Effector CD4-positive, alpha-beta T cell (primary cell): Measurements from ENCODE around the gene CCNT2.
"Not testable (repeated sequence)": the region's sequence is repeated elsewhere in the genome, so short reads cannot be mapped to it uniquely, and the experiment has no call there.

Experiments
- DNase-seq: peaks from one replicate; pipeline ENCODE4 v3.0.0-alpha.2; 2020
- total RNA-seq: gene quantifications from one replicate; lab custom pipeline; 2026; lab: John Stamatoyannopoulos, UW

The CCNT2 gene
- total RNA-seq = 130 reads per million, percentile 87 among the genes with 10 or more reads in this experiment

DNA sequence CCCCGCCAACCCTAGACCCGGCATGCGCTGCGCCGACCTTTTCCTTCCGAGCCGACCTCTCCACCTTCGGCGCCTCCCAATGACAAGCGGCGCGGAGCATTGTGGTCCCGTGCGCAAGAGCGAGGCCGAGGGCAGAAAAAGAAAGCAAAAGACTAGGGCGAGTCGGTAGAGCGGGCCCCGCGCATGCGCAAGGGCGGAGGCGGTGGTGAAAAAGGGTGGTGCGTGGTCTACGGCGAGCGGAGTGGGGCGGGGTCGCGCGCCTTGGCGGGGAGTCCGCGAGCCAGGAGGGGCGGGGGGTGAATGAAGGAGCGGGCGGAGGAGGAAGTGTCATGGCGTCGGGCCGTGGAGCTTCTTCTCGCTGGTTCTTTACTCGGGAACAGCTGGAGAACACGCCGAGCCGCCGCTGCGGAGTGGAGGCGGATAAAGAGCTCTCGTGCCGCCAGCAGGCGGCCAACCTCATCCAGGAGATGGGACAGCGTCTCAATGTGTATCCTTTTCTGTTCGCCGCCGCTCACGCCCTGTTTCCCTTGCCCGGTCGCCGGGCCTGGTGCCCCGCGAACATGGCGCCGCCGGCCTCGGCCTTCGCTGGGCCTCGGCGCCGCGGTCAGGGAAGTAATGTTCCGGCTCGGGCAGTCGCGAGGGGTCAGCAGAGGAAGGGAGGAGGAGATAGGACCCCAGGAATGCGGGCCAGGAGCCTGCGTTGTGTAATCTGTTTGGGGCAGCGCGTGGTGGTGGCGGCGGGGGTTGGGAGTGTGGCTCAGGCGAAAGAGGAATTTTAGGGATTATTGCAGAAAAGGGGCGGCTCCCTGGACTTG, at the start of gene CCNT2:
TSS of gene CCNT2 (plus strand) at position 297 of the 815 bp plus-strand sequence. CDS start at position 330, 33 bp downstream.
- peak; percentile 100 for DNase-seq

DNA sequence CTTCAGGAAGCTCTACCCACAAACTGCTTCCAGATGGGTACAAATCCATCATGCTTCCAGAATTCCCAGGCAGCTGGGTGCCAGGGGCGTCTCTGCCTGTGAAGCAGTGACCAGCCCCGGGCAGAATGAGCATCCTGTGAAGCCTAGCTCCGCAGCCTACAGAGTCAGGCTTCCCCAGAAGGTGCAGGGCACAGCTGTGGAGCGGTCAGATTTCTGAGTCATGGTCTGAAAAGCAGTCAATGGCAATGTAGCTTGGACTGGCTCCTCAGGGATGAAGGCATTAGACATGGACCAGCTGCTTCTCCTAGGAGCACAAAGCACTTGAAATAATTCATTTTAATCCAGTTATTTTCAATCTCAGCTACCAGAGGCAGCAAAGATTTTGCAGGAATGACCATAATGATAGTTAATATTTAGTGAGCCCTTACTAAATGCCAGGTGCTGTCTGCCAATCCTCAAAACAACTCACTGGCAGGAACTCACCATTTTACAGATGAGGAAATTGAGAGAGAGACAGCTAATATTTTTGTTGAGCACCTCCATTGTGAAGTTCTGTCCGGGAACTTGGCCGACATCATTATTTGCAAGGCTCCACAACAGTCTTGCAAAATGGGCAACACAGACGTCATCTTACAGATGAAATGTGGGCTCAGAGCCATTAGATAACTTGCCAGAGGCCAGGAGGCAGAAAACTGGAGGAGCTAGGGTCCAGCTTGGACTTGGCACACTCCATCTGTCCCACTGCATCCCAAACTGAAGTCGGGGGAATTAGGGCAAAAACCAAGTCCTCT, 48.5 kb upstream of the CCNT2 start:
- DNase-seq = no peak

DNA sequence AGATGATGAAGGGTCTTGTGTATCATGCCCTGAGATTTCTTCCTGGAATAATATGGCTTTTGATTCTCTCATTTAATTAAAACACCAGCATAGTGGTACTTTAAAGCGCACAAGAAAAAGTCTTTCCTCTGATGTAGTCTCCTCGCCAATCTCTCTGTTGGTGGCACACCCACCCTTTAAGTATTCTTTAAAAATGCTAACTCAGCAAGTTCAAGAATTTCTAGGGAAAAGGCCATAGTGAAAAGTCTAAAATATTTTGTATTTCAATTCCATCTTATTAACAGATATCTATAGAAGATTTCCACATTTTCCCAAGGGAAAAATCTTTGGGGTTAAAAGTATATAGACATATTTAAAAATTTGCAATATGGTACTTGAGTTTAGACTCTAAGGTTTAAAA, 45.5 kb upstream of the CCNT2 start:
- no peak for DNase-seq

DNA sequence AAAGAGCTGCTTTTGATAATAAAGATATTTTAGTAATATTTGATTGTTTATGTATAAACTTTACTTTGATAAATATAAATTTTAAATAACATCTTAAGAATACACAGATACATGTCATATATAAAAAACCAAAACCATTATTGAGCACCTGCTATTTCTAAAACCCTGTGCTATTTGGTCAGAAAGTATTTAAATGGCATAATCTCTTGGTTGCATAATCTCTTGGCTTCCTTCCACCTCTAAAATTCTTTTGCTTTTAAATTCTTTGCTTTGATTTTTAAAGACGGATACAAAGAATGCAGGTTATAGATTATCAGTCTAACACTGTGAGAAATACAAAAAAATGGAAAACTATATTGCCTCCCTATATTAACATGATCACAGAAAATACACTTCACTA, 43.3 kb upstream of the CCNT2 start:
- no peak for DNase-seq

DNA sequence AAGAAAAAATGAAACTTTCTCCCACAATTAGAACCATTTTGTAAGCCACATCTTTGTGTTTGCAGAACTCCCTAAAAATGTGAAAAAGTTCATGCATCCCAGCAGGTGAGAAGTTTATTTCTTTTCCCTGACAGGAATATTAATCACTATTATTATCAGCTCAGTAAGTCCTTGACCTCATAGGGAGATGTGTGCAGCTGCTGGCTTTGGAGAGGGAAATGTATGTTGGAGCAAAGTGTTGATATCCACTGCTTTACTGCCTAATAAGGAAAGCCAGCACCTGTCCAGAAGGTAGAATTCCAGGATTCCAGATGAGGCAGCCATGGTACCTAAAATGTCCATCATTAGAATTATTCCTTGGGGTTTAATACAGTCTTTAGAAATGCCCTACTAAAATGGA, 35.8 kb upstream of the CCNT2 start:
- DNase-seq = no peak

DNA sequence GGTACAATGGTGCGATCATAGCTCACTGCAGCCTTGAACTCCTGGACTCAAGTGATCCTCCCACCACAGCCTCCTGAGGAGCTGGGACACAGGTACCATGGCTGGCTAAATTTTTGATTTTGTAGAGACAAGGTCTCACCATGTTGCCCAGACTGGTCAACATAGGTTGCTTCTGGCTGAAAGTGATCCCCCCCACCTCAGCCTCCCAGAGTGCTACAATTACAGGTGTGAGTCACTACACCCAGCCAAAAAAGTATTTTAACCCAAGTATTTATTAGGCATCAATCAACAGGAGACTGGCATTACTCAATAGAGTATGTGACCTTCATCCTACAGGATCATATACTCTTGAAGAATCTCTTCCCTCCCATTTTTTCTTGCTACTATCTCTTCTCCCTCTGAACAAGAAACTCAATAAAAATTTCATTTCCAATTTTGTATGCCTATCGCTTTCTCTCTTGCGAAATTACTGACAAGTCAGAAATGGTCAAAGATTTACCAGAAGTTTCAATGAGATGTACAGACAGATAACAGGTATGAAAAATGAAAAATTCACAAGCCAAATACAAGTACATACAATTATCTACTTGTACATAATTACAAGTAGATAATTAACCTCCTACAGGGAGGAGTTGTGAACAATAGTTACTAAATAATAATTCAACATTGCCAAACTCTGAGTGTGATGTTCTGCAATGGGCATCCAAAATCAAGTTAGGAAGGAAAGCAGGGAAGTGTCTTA, 34.9 kb upstream of the CCNT2 start:
- DNase-seq = no peak

DNA sequence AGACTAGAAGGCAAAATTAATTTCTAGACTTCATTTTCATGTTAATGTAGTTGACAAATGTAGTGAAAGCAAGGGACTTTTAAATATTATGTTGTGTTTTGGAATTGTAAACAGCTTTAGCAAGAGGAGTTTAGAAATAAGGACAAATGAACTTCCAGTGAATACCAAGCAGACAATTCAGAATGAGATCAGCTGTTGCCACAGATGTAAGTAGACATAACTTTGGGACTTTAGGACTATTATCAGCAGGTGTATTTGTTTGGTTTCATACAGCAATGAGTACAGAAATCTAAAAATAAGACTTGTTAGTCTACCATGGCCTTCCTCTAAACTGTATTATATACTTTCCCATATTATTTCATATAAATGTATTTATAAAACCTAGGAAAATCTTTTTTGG, 34.2 kb upstream of the CCNT2 start:
- no peak for DNase-seq

DNA sequence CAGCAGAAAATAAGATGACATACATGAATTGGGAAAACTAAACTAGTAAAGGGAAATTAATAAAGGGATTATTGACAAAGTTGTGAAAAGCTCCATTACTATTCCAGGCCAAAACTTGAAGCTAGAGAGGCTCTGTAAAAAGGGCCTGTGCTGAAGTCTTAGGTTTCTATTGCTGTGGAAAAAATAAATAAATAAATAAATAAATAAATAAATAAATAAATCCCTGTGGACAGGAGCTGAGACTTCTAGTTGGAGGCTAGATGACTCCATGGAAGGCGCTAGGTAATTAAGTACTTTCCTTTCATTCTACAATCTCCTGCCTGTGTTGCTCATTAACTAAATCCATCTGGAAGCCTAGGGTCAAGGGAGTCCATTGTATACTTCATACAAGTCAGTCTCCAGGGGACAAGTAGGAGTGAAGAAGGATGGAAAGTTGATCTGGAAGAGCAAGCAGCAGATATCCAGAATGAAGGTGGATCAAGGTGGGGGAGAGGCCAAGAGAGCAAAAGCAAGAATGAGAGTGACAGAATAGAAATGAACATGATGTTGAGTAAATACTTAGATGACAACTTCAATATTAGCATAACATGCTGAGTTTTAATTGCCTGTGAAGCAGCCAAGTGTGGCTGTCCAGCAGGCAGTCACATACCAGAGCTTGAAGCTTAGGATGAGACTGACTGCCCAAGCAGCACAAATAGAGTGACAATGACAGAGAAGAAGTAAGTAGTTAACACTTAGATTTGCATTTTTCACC, 26.2 kb upstream of the CCNT2 start:
- no peak for DNase-seq

DNA sequence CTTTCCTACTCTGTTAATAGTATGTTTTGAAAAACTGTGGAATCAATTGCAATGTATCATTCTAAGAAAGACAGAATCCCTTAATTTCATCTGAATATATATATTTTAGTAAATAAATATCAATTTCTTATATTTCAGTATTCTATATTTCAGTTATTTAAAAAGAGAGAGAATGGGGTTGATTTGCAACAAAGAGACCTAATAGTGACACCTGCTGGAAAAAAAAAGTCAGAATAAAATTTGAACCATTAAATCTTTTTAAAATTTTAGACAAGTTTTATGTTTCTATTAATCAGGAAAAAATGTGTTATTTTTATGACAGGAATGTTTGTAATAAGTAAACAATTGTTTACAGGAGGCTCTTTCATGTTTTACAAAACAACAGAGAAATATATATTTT, 20.7 kb upstream of the CCNT2 start:
- DNase-seq = no peak

DNA sequence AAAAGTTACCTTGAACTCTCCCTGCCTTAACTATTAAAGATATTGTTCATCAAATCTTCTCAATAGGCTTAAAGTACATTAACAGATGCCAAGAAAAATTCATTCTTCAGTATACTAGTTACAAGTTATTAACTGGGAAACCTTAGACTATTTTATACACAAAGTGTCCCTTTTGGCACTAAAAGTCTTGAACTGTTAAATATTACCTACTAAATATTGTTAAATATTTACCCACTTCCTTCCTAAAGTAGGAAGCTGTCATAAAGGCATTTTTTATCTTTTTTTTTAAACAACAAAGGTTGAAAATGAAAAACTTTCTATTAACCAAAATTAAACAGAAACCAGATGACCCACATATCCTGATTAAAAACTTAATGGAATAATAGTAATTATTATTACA, 19.4 kb upstream of the CCNT2 start:
- no peak for DNase-seq

DNA sequence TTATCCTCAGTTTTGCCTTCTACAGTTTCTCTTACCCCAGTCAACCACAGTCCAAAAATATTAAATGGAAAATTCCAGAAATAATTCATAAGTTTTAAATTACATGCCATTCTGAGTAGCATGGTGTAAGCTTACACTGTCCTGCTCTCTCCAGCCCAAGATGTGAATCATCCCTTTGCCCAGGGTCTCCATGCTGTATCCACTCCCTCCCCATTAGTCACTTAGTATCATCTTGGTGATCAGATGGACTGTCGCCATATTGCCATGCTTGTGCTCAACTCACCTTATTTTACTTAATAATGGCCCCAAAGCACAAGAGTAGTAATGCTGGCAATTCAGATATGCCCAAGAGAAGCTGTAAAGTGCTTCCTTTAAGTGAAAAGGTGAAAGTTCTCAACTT, 18.5 kb upstream of the CCNT2 start:
- no peak for DNase-seq

DNA sequence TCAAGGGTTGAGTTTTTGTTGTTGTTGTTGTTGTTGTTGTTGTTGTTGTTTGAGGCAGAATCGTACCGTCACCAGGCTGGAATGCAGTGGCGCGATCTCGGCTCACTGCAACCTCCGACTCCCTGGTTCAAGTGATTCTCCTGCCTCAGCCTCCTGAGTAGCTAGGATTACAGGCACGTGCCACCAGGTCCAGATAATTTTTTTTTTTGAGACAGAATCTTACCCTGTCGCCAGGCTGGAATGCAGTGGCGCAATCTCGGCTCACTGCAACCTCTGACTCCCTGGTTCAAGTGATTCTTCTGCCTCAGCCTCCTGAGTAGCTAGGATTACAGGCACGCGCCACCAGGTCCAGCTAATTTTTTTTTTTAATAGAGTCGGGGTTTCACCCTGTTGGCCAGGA, 14.9 kb upstream of the CCNT2 start:
- DNase-seq = not testable (repeated sequence)

DNA sequence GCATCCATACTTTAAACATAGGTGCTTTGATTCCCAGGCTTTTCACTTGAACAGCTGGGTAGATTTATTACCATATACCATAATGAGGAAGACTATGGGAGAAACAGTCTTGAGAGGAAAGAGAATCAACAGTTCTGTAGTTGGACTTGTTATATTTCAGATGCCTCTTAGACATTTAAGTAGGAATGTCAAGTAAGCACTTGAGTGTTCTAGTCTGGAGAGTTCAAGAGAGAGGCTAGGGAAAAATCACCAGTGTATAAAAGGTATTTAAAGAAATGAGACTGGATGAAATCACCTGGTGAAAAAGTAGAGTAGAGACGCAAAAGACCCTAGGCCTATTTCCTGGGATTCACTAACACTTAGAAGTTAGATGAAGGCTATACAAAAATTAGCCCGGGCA, 13.5 kb upstream of the CCNT2 start:
- DNase-seq = no peak

DNA sequence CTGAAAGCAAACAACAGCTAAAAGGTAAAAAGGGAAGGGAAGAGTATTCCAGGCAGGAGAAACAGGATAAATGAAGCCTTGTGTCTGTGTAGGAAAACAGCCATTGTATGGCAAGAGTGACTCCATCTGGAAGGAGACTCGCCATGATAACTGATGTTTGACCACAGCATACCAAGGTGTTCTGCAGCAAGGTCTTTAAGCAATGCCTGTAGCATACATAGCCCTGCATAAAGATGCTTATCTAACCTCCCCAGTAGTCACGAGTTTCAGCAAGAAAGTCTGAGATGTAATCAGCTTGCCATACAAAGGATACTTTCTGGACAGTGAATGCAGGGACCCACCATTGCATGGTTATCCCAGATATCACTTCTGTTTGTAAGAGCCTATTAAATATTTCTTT, 11.9 kb upstream of the CCNT2 start:
- DNase-seq = no peak

DNA sequence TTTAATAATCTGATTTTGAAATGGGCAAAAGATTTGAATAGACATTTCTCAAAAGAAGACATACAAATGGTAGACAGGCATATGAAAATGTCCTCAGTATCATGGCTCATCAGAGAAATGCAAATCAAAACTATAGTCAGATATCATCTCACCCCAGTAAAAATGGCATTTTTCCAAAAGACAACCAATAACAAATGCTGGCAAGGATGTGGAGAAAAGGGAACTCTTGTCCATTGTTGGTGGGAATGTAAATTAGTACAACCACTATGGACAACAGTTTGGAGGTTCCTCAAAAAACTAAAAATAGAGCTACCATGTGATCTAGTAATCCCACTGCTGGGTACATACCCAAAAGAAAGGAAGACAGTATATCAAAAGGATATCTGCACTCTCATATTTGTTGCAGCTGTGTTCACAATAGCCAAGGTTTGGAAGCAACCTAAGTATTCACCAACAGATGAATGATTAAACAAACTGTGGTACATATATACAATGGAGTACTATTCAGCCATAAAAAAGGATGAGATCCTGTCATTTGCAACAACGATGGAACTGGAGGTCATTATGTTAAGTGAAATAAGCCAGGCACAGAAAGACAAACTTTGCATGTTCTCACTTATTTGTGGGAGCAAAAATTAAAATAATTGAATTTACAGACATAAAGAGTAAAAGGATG, 11.0 kb upstream of the CCNT2 start:
- not testable (repeated sequence) for DNase-seq

DNA sequence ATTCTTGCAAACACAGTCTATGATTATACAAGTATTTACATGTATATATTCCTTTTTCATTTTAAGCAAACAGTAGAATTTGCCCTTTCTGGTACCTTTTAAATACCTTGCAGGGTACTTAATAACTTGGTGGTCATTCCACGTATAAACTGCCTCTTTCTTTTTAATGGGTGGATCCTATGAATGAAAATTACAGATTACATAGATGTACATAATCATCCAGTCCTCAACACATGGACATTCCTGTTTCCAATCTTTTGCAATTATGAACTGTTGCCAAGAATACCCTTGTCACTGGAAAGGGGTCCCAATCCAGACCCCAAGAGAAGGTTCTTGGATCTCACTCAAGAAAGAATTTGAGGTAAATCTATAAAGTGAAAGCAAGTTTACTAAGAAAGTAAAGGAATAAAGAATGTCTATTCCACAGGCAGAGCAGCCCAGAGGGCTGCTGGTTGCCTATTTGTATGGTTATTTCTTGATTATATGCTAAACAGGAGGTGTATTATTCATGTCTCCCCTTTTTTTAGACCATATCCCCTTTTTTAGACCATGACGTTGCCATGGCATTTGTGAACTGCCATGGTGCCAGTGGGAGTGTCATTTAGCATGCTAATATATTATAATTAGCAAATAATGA, 7.7 kb upstream of the CCNT2 start:
- no peak for DNase-seq

DNA sequence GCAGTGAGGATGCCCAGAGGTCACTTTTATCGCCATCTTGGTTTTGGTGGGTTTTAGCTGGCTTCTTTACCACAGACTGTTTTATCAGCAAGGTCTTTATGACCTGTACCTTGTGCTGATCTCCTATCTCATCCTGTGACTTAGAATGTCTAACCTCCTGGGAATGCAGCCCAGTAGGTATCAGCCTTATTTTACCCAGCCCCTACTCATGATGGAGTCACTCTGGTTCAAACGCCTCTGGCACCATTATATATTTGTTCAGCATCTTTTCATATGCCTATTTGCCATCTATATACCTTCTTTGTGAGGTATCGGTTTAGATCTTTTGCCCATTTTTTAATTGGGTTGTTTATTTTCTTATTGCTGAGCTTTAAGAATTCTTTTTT, 7.2 kb upstream of the CCNT2 start:
- DNase-seq = no peak

DNA sequence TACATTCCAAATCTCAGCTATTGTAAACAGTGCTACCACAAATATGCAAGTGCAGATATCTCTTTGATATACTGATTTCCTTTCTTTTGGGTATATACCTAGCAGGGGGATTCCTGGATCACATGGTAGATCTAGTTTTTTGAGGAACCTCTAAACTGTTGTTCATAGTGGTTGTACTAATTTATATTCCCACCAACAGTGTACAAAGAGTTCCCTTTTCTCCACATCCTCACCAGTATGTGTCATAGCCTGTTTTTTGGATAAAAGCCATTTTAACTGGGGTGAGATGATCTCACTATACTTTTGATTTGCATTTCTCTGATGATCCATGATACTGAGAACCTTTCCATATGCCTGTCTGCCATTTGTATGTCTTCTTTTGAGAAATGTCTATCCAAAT, 6.3 kb upstream of the CCNT2 start:
- DNase-seq = no peak

DNA sequence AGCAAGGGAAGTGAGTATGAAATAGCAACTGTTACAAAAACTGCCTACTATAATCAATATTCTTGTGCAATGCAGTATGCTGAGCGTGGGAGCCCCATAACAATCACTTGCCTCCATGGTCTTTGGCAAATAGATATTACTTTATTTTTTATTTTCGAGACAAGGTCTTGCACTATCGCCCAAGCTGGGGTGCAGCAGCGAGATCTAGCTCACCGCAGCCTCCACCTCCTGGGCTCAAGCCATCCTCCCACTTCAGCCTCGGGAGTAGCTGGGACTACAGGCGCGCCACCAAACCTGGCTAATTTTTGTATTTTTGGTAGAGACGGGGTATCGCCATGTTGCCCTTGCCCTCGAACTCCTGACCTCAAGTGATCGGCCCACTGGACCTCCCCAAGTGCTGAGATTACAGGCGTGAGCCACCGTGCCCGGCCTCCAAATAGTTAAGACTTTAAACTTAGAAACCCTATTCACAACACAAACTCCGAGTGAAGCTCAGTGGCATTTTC, 1.2 kb upstream of the CCNT2 start:
- DNase-seq = peak; percentile 2

DNA sequence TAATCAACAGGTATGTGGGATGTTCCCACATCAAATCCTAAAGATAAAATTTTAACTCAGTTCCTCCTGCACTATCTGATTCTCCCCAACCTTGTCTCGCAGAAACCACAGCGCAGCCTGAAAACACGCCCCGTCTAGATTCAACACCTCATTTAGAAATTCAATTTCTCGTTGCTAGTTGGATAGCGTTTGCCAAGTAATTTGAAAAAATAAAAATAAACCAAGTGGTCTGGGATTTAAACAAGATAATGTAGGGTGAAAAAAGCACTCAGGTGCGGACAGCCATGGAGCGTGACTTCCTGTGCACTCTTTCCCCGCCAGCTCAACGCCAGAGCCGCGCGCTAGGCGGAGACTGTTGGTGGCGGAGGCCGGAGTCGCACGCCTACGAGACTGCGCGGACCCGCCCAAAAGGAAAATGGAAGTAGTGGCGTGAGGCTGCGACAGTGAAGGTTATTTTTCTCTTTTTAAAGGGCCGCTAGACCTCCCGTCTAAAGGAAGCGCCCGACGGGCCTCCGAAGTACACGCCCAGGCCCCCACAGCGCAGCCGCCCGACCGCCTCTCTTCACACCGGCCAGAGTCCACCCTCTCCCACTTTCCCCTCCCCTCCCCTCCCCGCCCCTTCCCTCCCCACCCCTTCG, 615 bp upstream of the CCNT2 start:
- peak; percentile 87 for DNase-seq
